Left lobe of liver (tissue), 2 donors: Measurements from ENCODE around the gene SMIM43. TPM values are rescaled to one million over a fixed set of nuclear protein-coding genes. Genes with fewer than 3 reads are reported as not detected.
"Not testable (repeated sequence)": the region's sequence is repeated elsewhere in the genome, so short reads cannot be mapped to it uniquely, and the experiment has no call there.

Experiments used
- ATAC-seq: fragments of 200-7000 bp; cut with Tn5 transposase; one replicate; pipeline ENCODE4 v1.9.1; 2020; ENCODE audit warnings: mild to moderate bottlenecking, moderate library complexity
- DNase-seq: peaks from one replicate; pipeline ENCODE4 v3.0.0-alpha.2; 2020; ENCODE audit warnings: low spot score
- total RNA-seq: library from RNA; stranded (reverse); gene quantifications from one replicate; pipeline ENCODE4 v1.2.1, GENCODE V29; 2021
- donor health status: DM: no; HTN: no; CAD: no; lungs with moderate emphysema.
- donor health status: DM: no; HTN: yes; CAD: no.

SMIM43 gene
- total RNA-seq, 1 donor from 2014 or later: not detected

GRCh38 chr4:121784401-121784800 lies 19.4 kb upstream of the SMIM43 start:
- no peak for ATAC-seq
- DNase-seq: no peak

DNA sequence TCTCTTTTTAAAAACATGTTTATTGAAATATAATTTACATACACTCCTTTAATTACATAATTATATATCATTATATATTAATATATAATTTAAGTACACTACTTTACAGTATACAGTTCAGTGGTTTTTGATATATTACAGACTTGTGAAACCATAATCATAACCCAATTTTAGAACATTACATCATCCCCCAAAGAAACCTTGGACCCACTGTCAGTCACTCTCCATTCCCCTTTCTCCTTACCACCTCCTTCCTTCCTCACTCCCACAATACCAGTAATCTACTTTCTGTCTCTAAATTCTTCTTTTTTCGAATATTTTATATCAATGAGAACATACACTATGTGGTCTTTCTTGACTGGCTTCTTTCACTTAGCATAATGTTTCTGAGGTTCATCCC lies 18.2 kb upstream of the SMIM43 start:
- ATAC-seq (no peak), DNase-seq (no peak)

DNA sequence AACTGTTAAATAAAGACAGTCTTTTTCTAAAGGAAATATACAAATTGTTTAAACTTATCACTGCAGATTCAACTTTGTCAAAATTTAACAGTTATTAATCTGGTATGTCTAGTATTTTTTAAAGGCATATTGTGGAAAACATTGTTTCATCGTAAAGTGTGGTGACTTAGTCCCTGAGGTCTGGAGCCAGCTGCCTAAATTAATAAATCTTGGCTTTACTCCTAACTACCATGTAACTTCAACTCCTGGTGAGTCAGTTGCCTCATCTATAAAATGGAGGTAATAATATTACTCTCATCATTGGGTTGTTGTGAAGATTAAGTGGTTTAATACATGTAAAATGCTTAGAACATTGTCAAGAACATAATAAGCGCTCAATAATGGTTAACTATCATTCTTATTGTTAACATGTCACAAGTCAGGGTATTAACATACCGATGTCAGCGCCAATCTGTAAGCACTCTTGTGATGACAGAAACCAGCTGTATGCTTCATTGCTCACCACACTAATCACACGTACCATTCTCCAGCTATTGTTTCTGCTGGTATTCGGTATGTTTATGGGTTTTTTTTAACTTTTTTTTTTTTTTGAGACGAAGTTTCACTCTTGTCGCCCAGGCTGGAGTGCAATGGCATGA lies 14.1 kb upstream of the SMIM43 start:
- ATAC-seq (no peak), DNase-seq (no peak)

- DNase-seq (no peak), ATAC-seq (no peak)
Observed at GRCh38 chr4:121777625-121778024, 12.7 kb upstream of the SMIM43 start.

DNA sequence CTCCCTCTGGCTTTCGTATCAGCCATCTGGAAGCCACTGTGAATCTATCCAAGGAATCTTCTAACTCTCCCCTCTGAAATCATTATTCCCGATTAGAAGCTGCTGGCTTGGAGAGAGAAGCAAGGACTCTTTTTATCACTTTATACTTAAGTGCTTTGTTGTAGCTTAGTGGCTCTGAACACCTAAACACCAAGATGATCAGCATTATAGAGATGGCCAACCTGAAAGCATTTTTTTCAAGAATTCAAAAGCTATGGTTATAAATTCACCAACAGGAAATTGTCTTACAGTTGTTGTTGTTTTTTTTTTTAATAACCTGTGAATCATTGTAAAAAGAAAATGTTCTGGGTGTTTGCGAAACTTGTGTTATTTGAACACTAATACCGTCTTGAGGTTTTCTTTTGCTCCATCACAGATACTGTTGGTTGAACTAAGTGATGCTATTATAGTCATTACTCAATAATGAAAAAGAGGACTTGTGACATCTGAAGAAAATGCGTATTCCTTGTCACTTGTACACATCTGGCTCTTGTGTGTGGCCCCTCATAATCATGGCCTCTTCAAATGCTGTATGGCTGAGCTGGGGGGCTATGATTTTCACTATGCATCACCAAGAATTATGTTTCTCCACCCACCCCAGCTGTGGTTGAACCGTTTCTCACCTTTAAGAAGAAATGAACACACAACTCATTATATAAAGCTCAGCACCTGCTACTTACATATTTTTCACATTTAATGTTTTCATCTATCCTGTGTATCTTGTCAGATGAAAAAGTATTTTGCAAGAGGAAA lies 11.8 kb upstream of the SMIM43 start:
- ATAC-seq (no peak), DNase-seq (no peak)

- DNase-seq (no peak), ATAC-seq (no peak)
Observed at GRCh38 chr4:121773883-121774282, 8.9 kb upstream of the SMIM43 start.

DNA sequence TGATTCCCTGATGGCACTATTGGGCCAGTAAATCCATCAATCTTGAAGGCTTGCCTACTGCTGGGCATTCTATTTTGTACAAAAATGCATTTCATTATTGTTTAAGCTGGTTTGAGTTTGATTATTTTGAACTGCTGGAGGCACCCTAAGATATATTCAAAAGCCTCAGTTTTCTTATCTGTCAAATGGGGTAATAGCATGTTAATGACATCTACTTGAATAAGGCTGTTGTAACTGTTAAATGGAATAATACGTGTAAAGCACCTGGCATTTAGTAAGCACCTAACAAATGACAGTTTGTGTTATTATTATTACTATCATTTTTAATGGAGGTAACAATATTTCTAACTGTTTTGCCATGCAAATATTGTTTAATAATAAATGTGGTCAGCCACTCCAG lies 6.9 kb upstream of the SMIM43 start:
- ATAC-seq (no peak), DNase-seq (no peak)

GRCh38 chr4:121769341-121769740 lies 4.4 kb upstream of the SMIM43 start:
- ATAC-seq (no peak), DNase-seq (no peak)

- ATAC-seq: no peak
- DNase-seq: no peak
Observed at GRCh38 chr4:121767166-121767565, 2.2 kb upstream of the SMIM43 start.

DNA sequence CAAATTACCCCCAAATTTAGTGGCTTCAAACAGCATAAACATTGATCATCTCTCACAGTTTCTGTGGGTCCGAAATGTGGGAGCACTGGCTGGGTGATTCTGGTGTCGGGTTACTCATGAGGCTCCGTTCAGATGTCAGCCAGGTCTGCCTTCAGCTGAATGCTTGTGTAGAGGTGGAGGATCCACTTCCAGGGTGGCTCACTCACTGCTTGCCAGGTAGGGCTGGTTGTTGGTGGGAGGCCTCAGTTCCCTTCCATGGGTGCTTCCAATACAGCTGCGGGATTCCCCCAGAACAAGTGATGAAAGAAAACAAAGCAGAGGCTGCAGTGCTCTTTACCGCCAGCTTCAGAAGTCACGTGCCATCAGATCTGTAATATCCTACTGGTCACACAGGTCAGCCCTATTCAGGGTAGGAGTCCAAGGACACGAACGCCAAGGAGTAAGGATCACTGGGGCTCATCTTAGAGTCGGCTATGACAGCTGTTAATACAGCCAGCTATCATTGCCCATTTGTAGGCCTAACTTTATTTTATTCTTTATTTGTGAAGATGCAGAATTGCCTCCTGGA lies 1.1 kb upstream of the SMIM43 start:
- ATAC-seq: no peak
- no peak for DNase-seq

- ATAC-seq (no peak), DNase-seq (no peak)
Observed at GRCh38 chr4:121765368-121765705, 373 bp upstream of the SMIM43 start.

DNA sequence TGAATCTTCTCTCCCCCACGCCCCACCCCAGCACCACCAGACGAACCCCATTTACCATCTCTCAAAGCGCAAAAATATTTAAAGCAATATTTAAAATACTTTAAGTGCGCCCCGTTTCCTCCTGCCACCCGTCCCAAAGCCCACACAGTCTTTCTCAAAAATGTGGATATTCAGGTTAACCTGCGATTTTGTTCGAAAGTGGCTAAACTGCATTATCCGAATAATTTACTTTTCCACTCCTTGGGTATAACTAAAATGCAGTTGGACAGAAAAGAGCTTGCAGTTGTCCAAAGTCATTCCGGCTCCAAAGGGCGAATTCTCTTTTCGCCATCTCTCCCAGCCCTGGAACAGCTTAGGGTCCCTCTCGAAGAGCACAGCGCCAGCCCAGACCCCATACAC lies 662 bp downstream of the SMIM43 start:
- no peak for ATAC-seq
- no peak for DNase-seq

DNA sequence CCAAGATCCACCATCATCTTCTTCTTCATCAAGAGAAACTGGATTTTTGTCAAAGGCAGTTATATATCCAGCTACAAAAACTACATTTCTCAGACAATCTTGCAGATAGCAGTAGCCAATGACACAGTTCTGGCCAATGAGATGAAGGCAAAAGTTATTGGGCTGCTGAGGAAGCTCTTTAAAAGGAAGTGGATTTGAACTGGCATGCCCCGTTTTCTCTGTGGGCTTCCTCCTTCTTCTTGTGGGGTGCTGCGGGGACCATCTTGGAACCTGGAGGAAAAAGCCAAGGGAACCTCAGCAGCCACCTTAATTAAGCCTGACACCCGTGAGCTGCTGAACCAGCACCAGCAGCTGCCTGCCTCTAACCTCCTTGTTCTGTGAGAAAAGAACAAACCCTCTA lies 4.8 kb downstream of the SMIM43 start:
- ATAC-seq (no peak), DNase-seq (no peak)

GRCh38 chr4:121758925-121759568 lies 5.9 kb downstream of the SMIM43 start:
- ATAC-seq: no peak
- DNase-seq: no peak

DNA sequence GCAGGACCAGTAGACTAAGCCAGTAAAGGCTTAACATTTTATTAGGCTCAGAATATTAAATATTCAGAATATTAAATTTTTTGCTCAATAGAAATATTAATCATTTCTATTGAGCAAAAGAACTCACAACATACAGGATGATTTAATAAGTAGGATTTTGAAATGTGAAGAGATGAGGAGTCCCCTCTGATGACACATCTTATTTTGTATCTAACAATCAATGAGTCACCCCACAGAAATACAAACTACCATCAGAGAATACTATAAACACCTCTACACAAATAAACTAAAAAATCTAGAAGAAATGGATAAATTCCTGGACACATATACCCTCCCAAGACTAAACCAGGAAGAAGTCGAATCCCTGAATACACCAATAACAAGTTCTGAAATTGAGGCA lies 12.8 kb downstream of the SMIM43 start:
- DNase-seq, ATAC-seq: not testable (repeated sequence)

DNA sequence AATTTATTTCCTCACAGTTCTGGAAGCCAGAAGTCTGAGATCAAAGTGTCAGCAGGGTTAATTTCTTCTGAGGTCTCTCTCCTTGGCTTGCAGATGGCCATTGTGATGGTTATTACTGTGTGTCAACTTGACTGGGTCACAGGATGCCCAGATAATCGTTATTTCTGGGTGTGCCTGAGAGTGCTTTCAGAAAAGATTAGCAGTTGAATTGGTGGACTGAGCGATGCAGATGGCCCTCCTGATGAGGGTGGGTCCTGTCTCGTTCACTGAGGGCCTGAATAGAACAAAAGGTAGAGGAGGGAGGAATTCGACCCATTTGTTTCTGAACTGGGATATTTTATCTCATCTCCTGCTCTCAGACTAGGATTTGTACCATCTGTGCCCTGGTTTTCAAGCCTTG lies 15.7 kb downstream of the SMIM43 start:
- ATAC-seq: no peak
- no peak for DNase-seq

GRCh38 chr4:121742794-121743193 lies 22.2 kb downstream of the SMIM43 start:
- DNase-seq (no peak), ATAC-seq (no peak)

- ATAC-seq (no peak), DNase-seq (no peak)
Observed at GRCh38 chr4:121741751-121742150, 23.2 kb downstream of the SMIM43 start.

- DNase-seq: no peak
- no peak for ATAC-seq
Observed at GRCh38 chr4:121740796-121741409, 24.1 kb downstream of the SMIM43 start.

DNA sequence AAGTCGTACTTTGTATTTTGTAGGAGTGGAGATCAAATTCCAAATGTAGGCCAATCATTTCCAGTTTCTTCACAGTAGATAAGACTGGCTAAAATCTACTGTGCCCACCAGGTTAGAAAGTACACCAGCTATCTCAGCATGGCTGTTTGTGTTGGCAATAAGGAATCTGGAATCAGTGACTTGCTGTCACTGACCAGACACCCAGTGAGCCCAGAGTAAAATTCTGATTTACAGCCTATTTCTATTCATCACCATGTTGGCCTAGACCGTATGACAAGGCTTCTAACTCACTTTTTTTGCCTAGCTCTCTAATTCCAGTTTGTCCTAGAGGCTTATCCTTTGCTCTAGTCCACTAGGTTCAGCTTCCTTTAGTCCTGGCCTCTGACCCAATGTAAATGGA lies 25.4 kb downstream of the SMIM43 start:
- DNase-seq (no peak), ATAC-seq (no peak)

- DNase-seq (no peak), ATAC-seq (no peak)
Observed at GRCh38 chr4:121738780-121739535, 26.0 kb downstream of the SMIM43 start.
